NCI-H128 (cell line): Measurements from ENCODE around the gene CHST5.

ENCODE experiments used
- DNase-seq: peaks from one replicate; lab custom pipeline; 2025; ENCODE audit not compliant: unreplicated experiment; lab: John Stamatoyannopoulos, UW

Gene CHST5

DNA sequence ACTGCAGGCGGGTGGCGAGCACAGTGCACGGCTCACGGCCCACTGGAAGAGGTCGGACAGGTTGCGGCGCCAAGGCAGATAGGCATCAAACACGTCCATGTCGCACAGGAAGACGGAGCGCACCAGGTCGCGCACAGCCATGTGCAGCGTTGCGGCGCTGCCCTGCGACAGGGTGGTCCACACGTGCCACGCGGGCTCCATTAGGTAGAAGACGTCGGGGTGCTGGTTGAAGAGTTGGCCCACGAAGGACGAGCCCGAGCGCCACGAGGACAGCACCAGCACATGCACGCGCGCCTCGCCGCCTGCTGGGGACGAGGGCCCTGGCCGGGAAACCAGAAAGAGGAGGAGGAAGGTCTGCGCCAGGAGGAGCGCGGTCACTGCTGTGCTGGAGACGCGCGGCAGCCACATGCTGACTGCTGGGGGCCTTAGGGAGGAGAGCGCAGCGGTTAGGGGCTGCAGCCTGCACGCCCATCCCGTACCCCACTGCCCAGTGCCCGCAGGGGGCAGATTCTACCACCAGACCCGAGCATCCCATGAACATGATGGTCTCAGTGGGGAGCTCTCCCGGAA lies 56.4 kb downstream of the CHST5 start:
- no peak for DNase-seq
